IgD-negative memory B cell (primary cell): ENCODE measurements around the gene GPC6. TPM values are rescaled to one million over a fixed set of nuclear protein-coding genes. Genes with fewer than 3 reads are reported as not detected.

Source experiments
- H3K27ac Mint-ChIP-seq, 3 donors: one replicate each; pipeline ENCODE4 v1.8.0; 2020 to 2022; ENCODE audit warnings: mild to moderate bottlenecking in 3 of 3, mixed read lengths in 3 of 3, moderate library complexity in 1 of 3
- H3K27me3 Mint-ChIP-seq: one replicate; pipeline ENCODE4 v1.8.0; 2021; ENCODE audit warnings: mixed read lengths
- H3K36me3 Mint-ChIP-seq: one replicate; pipeline ENCODE4 v1.8.0; 2020; ENCODE audit warnings: mild to moderate bottlenecking, mixed read lengths
- H3K4me1 Mint-ChIP-seq, 3 donors: one replicate each; pipeline ENCODE4 v1.8.0; 2020 to 2022; ENCODE audit warnings: mixed read lengths in 3 of 3, mild to moderate bottlenecking in 1 of 3
- H3K4me3 Mint-ChIP-seq, 4 donors: one replicate each; pipeline ENCODE4 v1.8.0; 2020 to 2022; ENCODE audit warnings: mild to moderate bottlenecking in 4 of 4, mixed read lengths in 4 of 4, moderate library complexity in 3 of 4
- H3K9me3 Mint-ChIP-seq, 3 donors: one replicate each; pipeline ENCODE4 v1.8.0; 2020 to 2021; ENCODE audit warnings: mixed read lengths in 3 of 3, mild to moderate bottlenecking in 1 of 3
- polyA plus RNA-seq: library from polyadenylated mRNA; unstranded; fragments of 300-500 nt; fragmentation: Illumina TruSeq; gene quantifications from one replicate; pipeline ENCODE4 v1.2.3, GENCODE V29; 2021

GPC6 gene
- polyA plus RNA-seq, 1 donor from 2014 or later: not detected

DNA sequence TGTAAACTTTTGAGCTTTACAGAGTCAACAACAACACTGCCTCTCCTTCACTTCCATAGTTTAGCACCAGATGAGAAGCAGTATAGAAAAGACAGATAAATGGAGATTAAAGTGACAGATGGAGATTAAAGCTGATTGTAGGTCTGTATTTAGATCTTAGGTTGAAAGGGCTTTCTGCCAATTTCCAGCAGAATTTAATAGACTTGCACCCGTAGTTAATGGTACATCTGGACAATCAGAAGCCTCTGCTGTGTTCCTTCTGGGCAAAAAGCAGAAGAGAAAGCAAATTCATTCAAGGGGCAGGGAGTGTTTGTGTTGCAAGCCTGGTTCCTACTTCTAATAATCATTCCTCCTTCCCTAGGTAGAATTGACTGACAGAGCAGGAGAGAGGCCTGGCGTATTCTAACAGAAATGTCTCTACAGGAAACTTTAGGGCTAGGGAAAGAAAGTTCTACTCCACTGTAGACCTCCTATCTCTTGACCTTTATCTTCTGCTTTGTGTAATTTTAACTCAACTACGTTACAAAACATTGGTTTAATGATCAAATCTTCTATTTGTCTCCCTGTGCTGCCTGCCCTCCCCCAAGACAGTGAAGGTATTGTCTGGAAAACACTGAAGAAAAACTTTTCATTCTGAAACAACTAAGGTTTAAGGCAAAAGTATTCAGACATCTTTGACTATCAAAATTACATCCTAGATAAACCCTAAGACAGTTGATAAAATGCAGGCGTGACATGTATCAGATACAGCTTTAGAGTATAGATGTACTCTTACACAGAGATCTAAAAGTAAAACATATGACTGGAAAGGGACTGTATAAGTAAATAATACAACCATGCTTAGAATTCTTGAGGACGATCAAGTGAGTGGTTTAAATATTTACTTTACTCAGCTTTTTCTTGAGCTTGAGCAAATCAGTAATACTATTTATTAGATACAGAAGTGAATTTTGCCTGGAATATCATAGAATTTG, 44.4 kb downstream of the GPC6 start:
- Mint-ChIP-seq H3K27ac (no peak overlapping the region), H3K4me3 (no peak overlapping the region), H3K36me3 (no peaks in the 10 kb centered on the region), H3K9me3 (peaks cover 0 to 7% (median 1%) of the 10 kb centered on the region in 3 donors), H3K4me1 (no peaks in the 10 kb centered on the region), H3K27me3 (no peaks in the 10 kb centered on the region)

DNA sequence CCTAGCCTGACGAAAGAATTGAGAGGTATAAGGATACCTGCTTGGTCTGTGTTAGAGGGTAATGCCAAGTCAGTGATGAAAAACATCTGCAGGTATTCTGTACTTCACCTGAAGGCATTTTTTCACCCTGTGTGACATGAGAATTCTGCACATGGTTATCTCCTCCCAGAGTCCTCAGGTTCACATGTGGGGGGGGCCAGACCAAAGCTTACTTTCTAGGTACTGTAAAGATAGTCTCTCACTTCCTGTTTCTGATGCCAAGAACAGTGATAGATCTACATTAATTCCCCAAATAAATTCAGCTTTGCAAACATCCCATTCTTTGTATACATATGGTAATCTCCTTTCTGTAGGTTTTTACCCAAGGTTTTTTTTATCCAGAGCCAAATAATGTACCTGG, 53.4 kb downstream of the GPC6 start:
- Mint-ChIP-seq H3K36me3 (peaks cover 1% of the 10 kb centered on the region), H3K27me3 (no peaks in the 10 kb centered on the region), H3K4me1 (no peaks in the 10 kb centered on the region), H3K4me3 (no peak overlapping the region), H3K27ac (no peak overlapping the region), H3K9me3 (peaks cover 0 to 3% (median 0%) of the 10 kb centered on the region in 3 donors)

DNA sequence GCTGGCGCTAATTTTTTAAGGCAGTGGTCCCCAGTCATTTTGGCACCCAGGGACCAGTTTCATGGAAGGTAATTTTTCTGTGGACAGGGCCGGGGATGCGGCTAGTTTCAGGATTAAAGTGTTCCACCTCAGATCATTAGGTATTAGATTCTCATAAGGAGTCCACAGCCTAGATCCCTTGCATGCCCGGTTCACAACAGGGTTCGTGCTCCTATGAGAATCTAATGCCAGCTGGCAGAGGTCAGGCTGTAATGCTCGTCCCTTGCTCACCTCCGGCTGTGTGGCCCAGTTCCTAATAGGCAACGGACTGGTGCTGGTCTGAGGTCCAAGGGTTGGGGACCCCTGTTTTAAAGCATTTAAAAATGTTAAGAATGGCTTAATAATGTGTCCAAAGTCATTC, 54.1 kb downstream of the GPC6 start:
- no peak overlapping the region for H3K4me3 Mint-ChIP-seq

GRCh38 chr13:93283255-93283654, 56.6 kb downstream of the GPC6 start:
- Mint-ChIP-seq H3K9me3 (peaks cover 2 to 5% (median 2%) of the 10 kb centered on the region in 3 donors), H3K36me3 (peaks cover 1% of the 10 kb centered on the region), H3K27ac (no peak overlapping the region), H3K4me1 (no peaks in the 10 kb centered on the region), H3K27me3 (no peaks in the 10 kb centered on the region), H3K4me3 (no peak overlapping the region)

More for the DNA sequence above, 54.1 kb downstream of the GPC6 start:
- Mint-ChIP-seq H3K9me3 (no peaks in the 10 kb centered on the region), H3K27ac (no peak overlapping the region), H3K4me1 (no peaks in the 10 kb centered on the region), H3K36me3 (peaks cover 1% of the 10 kb centered on the region), H3K27me3 (no peaks in the 10 kb centered on the region)

DNA sequence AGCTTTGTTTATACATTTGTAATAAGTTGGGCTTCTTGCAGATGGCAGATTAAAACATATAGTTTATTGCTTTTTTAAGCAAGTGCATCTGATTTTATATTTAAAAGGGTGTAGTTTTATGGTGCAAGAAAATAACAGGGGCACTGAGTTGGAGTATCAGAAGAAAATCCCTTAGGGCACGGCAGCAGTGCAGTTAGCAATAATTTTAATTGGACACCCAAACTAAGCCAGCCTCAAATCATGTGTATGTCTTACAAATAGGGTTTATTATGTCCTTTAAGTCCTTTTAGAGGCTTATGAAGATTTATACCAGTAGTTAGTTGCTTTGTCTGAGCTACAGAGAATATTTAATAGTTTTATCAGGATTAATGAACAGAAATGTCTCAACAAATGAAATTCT, 57.5 kb downstream of the GPC6 start:
- no peaks in the 10 kb centered on the region for H3K27me3 Mint-ChIP-seq
- H3K36me3 Mint-ChIP-seq: peaks cover 1% of the 10 kb centered on the region
- no peak overlapping the region for H3K4me3 Mint-ChIP-seq
- no peaks in the 10 kb centered on the region for H3K4me1 Mint-ChIP-seq
- H3K27ac Mint-ChIP-seq: no peak overlapping the region
- H3K9me3 Mint-ChIP-seq: peaks cover 2 to 5% (median 2%) of the 10 kb centered on the region in 3 donors

DNA sequence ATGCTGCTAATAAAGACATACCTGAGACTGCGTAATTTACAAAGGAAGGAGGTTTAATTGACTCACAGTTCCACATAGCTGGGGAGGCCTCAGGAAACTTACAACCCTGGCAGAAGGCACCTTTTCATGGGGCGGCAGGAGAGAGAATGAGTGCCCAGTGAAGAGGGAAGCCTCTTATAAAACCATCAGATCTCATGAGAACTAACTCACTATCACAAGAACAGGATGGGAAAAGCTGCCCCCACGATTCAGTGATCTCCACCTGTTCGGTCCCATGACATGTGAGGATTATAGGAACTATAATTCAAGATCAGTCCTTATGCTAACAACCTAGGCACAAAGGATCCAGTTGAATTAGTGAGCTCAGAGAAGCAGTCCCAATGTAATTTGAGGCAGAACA, 59.4 kb downstream of the GPC6 start:
- H3K27ac Mint-ChIP-seq: no peak overlapping the region
- no peak overlapping the region for H3K4me3 Mint-ChIP-seq
- no peaks in the 10 kb centered on the region for H3K27me3 Mint-ChIP-seq
- H3K9me3 Mint-ChIP-seq: peaks cover 2 to 5% (median 2%) of the 10 kb centered on the region in 3 donors
- H3K36me3 Mint-ChIP-seq: peaks cover 1% of the 10 kb centered on the region
- H3K4me1 Mint-ChIP-seq: no peaks in the 10 kb centered on the region

DNA sequence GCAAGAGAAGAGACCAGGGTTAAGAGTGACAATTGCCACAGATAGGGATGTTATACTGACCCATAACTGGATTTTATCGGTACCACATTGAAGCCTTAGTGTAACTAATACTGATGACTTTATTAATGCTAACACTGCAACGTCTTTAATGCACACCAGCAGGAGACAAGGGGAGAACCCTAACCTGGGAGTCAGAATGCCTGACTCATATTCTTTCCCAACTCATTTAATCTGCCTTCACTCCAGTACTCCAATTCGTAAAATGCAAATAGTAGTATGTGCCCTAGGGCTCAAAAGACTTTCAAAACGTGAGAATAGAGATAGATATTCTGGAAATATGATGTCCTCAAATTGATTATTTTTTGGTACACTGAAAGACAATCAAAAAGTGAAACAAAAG, 62.4 kb downstream of the GPC6 start:
- Mint-ChIP-seq H3K9me3 (peaks cover 2 to 5% (median 2%) of the 10 kb centered on the region in 3 donors), H3K4me3 (no peak overlapping the region), H3K27ac (no peak overlapping the region), H3K36me3 (no peaks in the 10 kb centered on the region), H3K27me3 (no peaks in the 10 kb centered on the region), H3K4me1 (no peaks in the 10 kb centered on the region)

GRCh38 chr13:93289842-93290241, 63.2 kb downstream of the GPC6 start:
- Mint-ChIP-seq H3K4me1 (no peaks in the 10 kb centered on the region), H3K27ac (no peak overlapping the region), H3K27me3 (no peaks in the 10 kb centered on the region), H3K36me3 (no peaks in the 10 kb centered on the region), H3K4me3 (no peak overlapping the region), H3K9me3 (peaks cover 2 to 5% (median 2%) of the 10 kb centered on the region in 3 donors)

GRCh38 chr13:93290503-93290902, 63.9 kb downstream of the GPC6 start:
- H3K36me3 Mint-ChIP-seq: no peaks in the 10 kb centered on the region
- H3K27ac Mint-ChIP-seq: no peak overlapping the region

GRCh38 chr13:93292366-93292765, 65.8 kb downstream of the GPC6 start:
- H3K9me3 Mint-ChIP-seq: peaks cover 0 to under 1% (median 0%) of the 10 kb centered on the region in 3 donors
- no peaks in the 10 kb centered on the region for H3K4me1 Mint-ChIP-seq
- no peak overlapping the region for H3K27ac Mint-ChIP-seq
- H3K36me3 Mint-ChIP-seq: no peaks in the 10 kb centered on the region
- no peaks in the 10 kb centered on the region for H3K27me3 Mint-ChIP-seq
- H3K4me3 Mint-ChIP-seq: no peak overlapping the region

More at GRCh38 chr13:93290503-93290902, 63.9 kb downstream of the GPC6 start:
- H3K4me1 Mint-ChIP-seq: no peaks in the 10 kb centered on the region
- H3K27me3 Mint-ChIP-seq: no peaks in the 10 kb centered on the region
- peaks cover 2 to 5% (median 2%) of the 10 kb centered on the region in 3 donors for H3K9me3 Mint-ChIP-seq
- no peak overlapping the region for H3K4me3 Mint-ChIP-seq

GRCh38 chr13:93293710-93294109, 67.1 kb downstream of the GPC6 start:
- H3K4me1 Mint-ChIP-seq: no peaks in the 10 kb centered on the region
- H3K4me3 Mint-ChIP-seq: no peak overlapping the region
- H3K27ac Mint-ChIP-seq: no peak overlapping the region
- no peaks in the 10 kb centered on the region for H3K36me3 Mint-ChIP-seq
- no peaks in the 10 kb centered on the region for H3K27me3 Mint-ChIP-seq
- peaks cover 0 to 2% (median 2%) of the 10 kb centered on the region in 3 donors for H3K9me3 Mint-ChIP-seq

- Mint-ChIP-seq H3K9me3 (peaks cover 3 to 5% (median 3%) of the 10 kb centered on the region in 3 donors), H3K27ac (peak overlapping the region in 1 of 3 donors; percentile 24), H3K4me3 (no peak overlapping the region)
Measured at GRCh38 chr13:93296584-93296983, 70.0 kb downstream of the GPC6 start.

DNA sequence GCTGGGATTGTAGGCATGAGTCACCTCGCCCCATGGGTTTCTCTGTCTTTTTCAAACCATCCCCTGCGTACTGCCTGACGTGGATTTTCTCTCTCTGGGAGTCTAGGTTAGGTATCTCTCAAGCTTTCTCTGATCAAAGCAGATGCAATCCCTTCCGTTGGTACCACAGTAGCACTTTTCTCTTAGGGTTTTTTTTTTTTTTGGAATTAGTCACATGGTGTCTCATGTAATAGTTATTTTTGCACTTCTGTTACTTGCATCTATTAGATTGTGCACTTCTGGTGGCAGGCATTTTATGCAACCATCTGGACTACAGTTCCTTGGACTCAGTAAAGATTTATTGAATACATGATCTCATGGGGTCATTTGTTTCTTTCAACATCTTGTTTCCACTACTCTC, 72.1 kb downstream of the GPC6 start:
- Mint-ChIP-seq H3K27me3 (no peaks in the 10 kb centered on the region), H3K4me3 (no peak overlapping the region), H3K9me3 (peaks cover 3 to 5% (median 3%) of the 10 kb centered on the region in 3 donors), H3K36me3 (no peaks in the 10 kb centered on the region), H3K4me1 (no peaks in the 10 kb centered on the region), H3K27ac (no peak overlapping the region)

More at GRCh38 chr13:93296584-93296983, 70.0 kb downstream of the GPC6 start:
- Mint-ChIP-seq H3K4me1 (no peaks in the 10 kb centered on the region), H3K27me3 (no peaks in the 10 kb centered on the region), H3K36me3 (no peaks in the 10 kb centered on the region)

GRCh38 chr13:93304134-93304533, 77.5 kb downstream of the GPC6 start:
- no peaks in the 10 kb centered on the region for H3K4me1 Mint-ChIP-seq
- H3K36me3 Mint-ChIP-seq: no peaks in the 10 kb centered on the region
- no peak overlapping the region for H3K27ac Mint-ChIP-seq
- H3K9me3 Mint-ChIP-seq: peaks cover 0 to 8% (median 3%) of the 10 kb centered on the region in 3 donors
- no peak overlapping the region for H3K4me3 Mint-ChIP-seq
- no peaks in the 10 kb centered on the region for H3K27me3 Mint-ChIP-seq

DNA sequence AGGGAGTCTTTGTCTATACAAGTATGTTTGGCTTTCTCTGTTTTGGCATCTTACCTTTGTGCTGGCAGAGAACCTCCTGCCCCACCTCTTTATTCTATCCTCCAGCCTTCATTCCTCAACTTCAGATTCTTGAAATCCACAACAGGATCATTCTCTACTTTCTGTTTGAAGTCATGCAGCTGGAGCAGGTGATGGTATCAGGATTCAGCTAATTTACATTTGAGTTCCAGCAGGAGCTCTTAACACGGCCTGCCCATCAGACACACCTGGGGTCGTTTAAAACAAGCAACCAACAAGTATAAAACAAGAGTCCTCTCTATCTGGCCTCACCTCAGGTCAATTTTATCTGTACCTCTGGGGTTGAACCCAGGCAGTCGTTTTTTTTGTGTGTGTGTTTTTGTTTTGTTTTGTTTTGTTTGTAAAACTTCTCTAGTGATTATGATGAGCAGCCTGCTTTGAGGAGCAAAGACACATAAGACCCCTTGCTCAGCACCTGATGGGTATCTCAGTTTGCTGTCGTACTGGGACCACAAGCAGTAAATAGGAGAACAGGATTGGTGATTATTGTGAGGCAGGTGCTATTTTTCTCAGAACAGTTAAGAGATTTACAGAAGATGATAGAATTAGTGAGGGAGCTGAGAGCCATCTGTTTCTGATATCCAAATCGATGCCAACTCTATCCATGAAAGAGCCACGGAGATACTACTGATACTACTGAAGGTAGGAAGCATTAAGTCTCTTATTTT, 78.4 kb downstream of the GPC6 start:
- no peaks in the 10 kb centered on the region for H3K27me3 Mint-ChIP-seq
- H3K4me1 Mint-ChIP-seq: no peaks in the 10 kb centered on the region
- H3K9me3 Mint-ChIP-seq: peaks cover 0 to 6% (median 4%) of the 10 kb centered on the region in 3 donors
- no peaks in the 10 kb centered on the region for H3K36me3 Mint-ChIP-seq
- H3K27ac Mint-ChIP-seq: no peak overlapping the region
- H3K4me3 Mint-ChIP-seq: no peak overlapping the region
